ENCODE data around the gene TAF4. TPM values are rescaled to one million over a fixed set of nuclear protein-coding genes. Genes with fewer than 3 reads are reported as not detected.
"Not testable (repeated sequence)": the region's sequence is repeated elsewhere in the genome, so short reads cannot be mapped to it uniquely, and the experiment has no call there.

Gene TAF4
- total RNA-seq, 2 donors from 2014 or later = 16.3 to 22.0 TPM

DNA sequence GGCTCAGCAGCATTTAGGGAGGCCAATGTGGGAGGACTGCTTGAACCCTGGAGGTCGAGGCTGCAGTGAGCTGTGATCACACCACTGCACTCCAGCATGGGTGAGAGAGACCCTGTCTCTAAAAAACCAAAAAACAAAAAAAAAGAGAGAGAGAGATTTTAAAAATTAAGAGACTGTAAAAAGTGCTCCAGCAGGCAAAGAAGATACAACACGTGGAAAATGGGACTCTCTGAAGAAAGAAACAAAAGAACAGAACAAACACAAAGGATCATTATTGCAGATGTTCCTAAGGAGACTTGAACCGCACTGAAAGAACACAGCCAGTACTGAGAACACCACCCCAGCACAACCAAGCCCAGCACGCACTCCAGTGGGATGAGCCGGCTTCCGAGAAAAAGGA is 74.2 kb downstream of the TAF4 start:
- no peak for DNase-seq (ENCODE audit: low spot score in 2 of 2)
- H3K27ac Mint-ChIP-seq = peak overlapping the region in 1 of 2 donors; percentile 82

DNA sequence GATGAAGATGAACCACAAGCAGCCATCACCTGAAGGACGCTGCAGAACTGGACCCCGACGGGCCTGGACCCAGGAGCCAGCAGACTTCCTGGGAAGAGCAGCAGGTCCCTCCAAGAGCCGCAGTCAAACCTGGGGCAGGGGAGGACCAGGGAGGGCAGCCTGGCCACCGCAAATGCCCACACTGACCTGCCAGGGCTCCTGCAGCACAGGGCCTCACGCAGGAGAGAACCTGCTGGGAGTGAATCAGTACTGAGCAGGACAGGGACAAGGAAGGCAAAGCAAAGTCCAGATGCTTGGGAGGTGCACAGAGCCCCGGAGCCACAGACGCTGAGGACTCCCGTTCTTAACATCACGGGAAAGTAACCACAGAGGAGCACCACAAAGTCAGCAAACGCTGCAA is 75.2 kb downstream of the TAF4 start:
- peak overlapping the region in 1 of 2 donors; percentile 55 for H3K27ac Mint-ChIP-seq
- no peak for ATAC-seq
- DNase-seq (ENCODE audit: low spot score in 2 of 2) = no peak
- H3K36me3 Mint-ChIP-seq = peaks cover 72 to 79% of the 10 kb centered on the region in 2 donors
- H3K9me3 Mint-ChIP-seq = peaks cover 12 to 28% of the 10 kb centered on the region in 2 donors

More for the DNA sequence above, 74.2 kb downstream of the TAF4 start:
- ATAC-seq = no peak
- peaks cover 12 to 28% of the 10 kb centered on the region in 2 donors for H3K9me3 Mint-ChIP-seq
- peaks cover 79 to 83% of the 10 kb centered on the region in 2 donors for H3K36me3 Mint-ChIP-seq

DNA sequence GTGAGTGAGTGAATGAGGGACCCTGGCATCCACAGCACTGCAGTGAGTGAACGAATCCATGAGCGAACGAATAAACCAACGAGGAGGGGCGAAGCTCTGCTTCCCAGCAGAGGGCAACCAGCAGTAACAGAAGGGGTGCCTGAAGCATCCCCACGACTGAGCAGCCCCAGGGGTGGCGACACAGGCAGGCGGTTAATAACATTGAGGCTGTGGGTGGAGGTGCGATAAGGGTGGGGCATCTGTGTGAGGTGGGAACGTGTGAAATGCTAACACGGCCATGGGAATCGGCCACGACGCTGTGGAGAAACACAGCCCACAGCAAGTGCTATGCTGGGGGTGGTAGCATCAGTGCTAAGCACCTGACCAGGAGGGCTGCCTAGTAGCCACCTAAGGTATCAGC is 75.9 kb downstream of the TAF4 start:
- H3K36me3 Mint-ChIP-seq = peaks cover 65 to 72% of the 10 kb centered on the region in 2 donors

DNA sequence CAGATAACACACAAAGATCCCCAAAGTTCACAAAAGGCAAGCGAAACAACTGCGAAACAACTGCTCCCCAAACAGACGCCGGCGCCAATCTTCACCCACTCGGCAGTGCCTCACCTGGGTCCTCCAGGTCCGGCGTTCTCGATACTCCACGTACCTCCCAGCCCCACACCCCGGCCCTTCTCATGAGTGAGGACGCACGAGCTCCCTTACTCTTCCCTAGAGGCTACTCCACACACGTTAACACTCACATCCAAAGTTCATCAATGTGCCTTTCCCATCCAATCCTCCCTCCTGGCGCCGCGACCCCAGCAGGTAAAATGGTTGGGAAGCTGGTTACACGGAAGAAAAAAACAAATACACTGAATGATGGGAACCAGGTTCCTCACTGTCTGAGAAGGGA is 77.0 kb downstream of the TAF4 start:
- Mint-ChIP-seq H3K36me3 (peaks cover 61 to 72% of the 10 kb centered on the region in 2 donors), H3K27ac (no peak overlapping the region), H3K9me3 (peaks cover 12 to 24% of the 10 kb centered on the region in 2 donors)
- no peak for DNase-seq (ENCODE audit: low spot score in 2 of 2)
- no peak for ATAC-seq

More for the DNA sequence above, 75.9 kb downstream of the TAF4 start:
- Mint-ChIP-seq H3K9me3 (peaks cover 12 to 28% of the 10 kb centered on the region in 2 donors), H3K27ac (no peak overlapping the region)
- DNase-seq (ENCODE audit: low spot score in 2 of 2) = no peak
- ATAC-seq = no peak

DNA sequence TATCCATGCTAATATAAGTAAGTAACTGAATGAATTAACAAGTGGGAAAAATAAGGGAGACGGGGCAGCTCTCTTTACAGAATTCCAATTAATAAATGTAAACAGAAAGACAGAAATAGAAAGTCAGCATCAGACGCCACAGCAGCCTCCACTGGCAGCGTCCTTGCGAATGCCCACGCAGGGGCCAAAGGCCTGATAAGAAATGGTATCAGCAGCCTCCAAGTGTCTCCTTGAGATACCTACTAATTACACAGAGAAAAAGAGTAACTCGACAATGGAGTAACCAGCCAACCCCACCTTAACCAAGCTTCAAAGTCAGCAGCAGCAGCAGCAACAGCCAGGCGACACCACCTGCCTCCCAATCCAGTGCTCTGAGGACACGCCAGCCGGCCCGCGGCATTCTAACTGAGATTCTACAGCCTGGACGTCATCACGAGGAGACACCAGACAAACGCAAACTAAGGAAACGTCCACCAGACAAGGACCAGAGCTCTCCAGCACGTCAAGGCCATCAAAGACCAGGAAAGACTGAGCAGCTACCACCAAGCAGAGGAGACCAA is 78.8 kb downstream of the TAF4 start:
- DNase-seq (ENCODE audit: low spot score in 2 of 2) (no peak), ATAC-seq (no peak)
- Mint-ChIP-seq H3K36me3 (peaks cover 49 to 55% of the 10 kb centered on the region in 2 donors), H3K9me3 (peaks cover 7 to 10% of the 10 kb centered on the region in 2 donors), H3K27ac (no peak overlapping the region)

DNA sequence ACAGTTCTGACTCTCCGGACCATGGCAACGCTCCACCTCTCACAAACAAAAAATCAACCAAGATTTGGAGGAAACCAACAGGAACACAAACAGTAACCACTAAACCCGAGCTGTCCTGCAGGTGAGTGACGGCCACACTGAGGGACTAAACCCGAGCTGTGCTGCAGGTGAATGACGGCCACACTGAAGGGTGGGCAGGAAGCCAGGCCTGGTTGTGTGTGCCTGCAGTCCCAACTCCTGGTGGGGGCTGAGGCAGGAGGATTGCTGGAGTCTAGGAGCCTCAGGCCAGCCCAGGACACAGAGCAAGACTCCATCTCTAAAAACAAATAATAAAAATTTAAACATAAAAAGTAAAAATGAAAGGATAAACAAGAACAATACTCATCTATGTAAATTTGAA is 80.6 kb downstream of the TAF4 start:
- Mint-ChIP-seq H3K36me3 (peaks cover 38 to 46% of the 10 kb centered on the region in 2 donors), H3K9me3 (peaks cover 4 to 8% of the 10 kb centered on the region in 2 donors), H3K27ac (no peak overlapping the region)
- ATAC-seq = no peak
- no peak for DNase-seq (ENCODE audit: low spot score in 2 of 2)

DNA sequence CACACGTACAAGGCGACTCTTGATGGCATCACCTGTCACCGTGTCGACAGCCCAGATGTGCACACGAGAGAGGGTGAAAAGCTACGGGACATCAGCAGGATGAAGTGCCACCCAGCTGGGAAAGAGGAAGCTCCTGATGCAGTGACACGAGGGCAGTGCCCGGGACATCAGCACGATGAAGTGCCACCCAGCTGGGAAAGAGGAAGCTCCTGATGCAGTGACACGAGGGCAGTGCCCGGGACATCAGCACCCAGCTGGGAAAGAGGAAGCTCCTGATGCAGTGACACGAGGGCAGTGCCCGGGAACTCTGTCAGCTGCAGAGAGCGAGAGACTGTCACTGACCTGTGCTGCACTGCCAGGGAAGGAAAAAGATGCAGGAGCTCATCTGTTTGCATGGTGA is 81.2 kb downstream of the TAF4 start:
- H3K36me3 Mint-ChIP-seq = peaks cover 31 to 44% of the 10 kb centered on the region in 2 donors
- H3K27ac Mint-ChIP-seq; H3K9me3 Mint-ChIP-seq; ATAC-seq; DNase-seq (ENCODE audit: low spot score in 2 of 2): not testable (repeated sequence)

DNA sequence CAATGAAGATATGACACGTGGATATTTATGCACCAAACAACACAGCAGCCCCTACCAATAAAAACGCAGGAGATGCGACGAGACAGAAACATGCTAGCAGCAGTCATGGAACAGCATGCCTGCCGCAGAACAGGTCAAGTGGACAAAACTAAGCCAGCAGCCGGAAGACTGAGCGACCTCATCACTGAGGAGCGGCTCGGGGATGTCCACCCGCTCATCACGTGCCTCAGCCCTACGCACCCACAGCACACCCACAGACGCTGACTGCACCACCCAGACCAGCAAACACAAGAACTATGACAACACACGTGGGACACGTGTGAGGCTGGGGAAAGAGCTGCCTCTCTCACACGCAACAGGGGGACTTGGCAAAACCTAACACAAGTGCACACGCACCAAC is 81.7 kb downstream of the TAF4 start:
- DNase-seq (ENCODE audit: low spot score in 2 of 2) (no peak), ATAC-seq (no peak)
- Mint-ChIP-seq H3K27ac (no peak overlapping the region), H3K9me3 (peaks cover 4 to 8% of the 10 kb centered on the region in 2 donors), H3K36me3 (peaks cover 29 to 41% of the 10 kb centered on the region in 2 donors)

DNA sequence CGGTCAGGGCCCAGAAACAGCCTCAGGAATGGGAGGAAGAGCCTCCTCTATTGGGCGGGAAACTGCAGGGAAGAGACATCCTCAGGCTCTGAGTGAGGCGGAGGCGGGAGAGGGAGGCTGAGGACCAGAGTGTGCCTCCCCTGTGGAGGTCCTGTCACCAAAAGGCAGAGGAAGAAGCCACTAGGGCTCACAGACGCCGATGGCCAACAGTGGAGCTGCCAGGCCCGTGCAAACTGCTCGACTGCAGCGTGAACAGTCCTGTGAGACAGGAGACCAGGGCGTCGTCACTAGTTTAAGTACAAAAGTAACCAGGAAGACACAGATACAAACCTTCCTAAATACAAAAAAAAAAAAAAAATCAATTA is 82.7 kb downstream of the TAF4 start:
- Mint-ChIP-seq H3K27ac (no peak overlapping the region), H3K9me3 (peaks cover 4 to 8% of the 10 kb centered on the region in 2 donors), H3K36me3 (peaks cover 28 to 36% of the 10 kb centered on the region in 2 donors)
- DNase-seq (ENCODE audit: low spot score in 2 of 2) (no peak), ATAC-seq (no peak)

DNA sequence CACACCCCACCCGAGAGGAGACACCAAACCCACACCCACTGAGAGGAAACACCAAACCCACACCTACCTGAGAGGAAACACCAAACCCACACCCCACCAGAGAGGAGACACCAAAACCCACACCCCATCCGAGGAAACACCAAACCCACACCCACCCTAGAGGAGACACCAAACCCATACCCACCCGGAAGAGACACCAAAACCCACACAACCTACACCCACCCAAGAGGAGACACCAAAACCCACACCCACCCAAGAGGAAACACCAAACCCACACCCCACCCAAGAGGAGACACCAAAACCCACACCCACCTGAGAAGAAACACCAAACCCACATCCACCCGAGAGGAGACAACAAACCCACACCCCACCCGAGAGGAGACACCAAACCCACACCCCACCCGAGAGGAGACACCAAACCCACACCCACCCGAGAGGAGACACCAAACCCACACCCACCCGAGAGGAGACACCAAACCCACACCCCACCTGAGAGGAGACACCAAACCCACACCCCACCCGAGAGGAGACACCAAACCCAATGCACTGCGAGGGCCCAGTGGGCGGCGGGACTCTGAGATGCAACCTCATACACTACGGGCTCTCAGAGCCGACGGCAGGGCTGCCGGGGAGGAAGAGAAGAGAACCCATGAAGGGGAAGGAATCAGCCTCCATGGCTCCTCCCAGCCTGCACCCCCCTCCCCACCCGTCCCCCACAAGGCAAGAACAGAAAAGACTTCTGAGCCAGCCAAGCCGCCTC is 83.3 kb downstream of the TAF4 start:
- Mint-ChIP-seq H3K9me3 (peaks cover 4 to 8% of the 10 kb centered on the region in 2 donors), H3K36me3 (peaks cover 23 to 31% of the 10 kb centered on the region in 2 donors), H3K27ac (peak overlapping the region; percentile 15 to 41)
- no peak for DNase-seq (ENCODE audit: low spot score in 2 of 2)
- no peak for ATAC-seq

DNA sequence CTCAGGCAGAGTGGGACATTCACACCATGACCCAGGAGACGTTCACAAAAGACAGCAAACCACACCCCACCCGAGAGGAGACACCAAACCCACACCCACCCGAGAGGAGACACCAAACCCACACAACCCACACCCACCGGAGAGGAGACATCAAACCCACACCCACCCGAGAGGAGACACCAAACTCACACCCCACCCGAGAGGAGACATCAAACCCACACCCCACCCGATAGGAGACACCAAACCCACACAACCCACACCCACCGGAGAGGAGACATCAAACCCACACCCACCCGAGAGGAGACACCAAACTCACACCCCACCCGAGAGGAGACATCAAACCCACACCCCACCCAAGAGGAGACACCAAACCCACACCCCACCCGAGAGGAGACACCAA is 84.0 kb downstream of the TAF4 start:
- not testable (repeated sequence) for DNase-seq (ENCODE audit: low spot score in 2 of 2); ATAC-seq; H3K9me3 Mint-ChIP-seq
- H3K36me3 Mint-ChIP-seq = peaks cover 16 to 25% of the 10 kb centered on the region in 2 donors
- H3K27ac Mint-ChIP-seq = peak overlapping the region in 1 of 2 donors; percentile 43

DNA sequence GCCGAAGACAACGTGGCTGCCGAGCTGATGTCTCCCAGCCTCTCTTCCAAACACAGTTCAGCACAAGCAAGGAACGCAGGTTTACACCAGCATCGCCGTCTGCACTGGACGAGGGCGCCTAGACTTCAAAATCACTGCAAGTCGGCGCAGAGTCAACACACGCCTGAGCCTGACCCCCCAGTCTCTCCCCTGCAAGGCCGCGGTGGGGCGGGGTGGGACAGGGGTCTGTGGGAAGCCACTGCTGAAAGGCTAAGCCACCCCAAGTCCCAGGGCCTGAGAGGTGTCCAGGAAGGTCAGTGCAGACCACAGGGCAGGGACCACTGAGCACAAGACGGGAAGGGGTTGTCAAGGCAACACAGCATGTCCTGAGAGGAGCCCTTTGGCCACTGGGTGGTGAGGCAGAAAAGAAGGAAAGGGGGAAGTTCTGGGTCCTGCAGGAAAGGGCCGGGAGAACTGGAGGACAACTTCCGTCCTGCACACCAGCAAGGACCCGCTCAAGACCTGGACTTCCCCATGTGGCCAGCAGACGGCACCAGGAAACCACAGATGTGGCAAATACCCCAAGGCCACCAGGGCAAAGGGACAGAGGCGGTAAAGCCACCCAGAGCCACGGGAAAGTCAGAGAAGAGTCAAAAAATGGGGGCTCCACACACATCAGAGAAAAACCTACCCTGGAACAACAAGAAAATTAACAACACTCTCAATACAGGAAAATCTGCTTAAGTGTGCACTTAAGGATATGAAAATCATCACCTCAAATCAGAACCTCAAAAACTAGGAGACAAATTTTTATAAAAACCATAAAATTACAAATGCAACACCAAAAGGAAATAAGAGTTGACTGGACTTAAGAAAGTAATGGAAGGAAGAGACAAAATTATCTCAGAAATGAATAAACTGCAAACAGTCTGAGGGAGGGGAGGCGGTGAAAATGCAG is 84.8 kb downstream of the TAF4 start:
- DNase-seq (ENCODE audit: low spot score in 2 of 2) (no peak), ATAC-seq (no peak)
- Mint-ChIP-seq H3K9me3 (peaks cover 0 to 8% of the 10 kb centered on the region in 2 donors), H3K36me3 (peaks cover 12 to 25% of the 10 kb centered on the region in 2 donors), H3K27ac (peak overlapping the region; percentile 11 to 43)

DNA sequence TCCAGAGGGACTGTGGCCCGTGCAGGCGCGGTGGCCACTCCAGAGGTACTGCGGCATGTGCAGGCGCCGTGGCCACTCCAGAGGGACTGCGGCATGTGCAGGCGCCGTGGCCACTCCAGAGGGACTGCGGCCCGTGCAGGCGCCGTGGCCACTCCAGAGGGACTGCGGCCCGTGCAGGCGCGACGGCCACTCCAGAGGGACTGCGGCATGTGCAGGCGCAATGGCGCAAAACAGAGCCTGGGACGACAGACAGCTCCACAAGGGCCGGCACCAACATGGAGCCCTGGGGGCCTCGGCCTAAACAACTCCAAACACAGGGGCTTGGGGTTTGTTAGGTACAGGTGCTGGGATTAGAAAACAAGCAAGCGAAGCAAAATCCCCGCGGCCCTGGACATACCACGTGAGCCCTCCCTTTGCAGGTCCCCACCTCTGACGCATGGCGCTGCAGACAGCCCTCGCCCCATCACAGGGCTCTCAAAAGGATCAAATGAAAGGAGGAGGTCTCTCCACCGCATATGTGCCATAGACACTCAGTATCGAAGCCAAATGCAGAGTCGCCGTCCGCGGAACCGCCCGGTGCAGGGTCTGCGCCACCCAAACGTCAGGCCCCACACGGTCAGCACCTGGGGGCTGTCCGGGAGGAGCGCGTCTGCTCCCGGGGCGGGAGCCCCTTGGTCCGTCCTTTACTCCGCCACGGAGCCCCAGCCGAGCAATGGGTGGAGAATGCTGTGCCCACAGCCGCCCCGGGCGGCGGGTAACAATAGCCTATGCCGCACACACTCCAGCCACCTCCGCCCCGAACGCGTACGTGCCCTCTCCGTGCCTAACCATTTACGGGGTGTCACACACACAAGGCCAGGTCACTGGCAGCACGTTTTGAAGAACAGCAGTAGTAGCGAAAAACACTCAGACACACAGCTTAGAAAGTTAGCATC is 85.7 kb downstream of the TAF4 start:
- DNase-seq (ENCODE audit: low spot score in 2 of 2) (no peak), ATAC-seq (no peak)
- H3K27ac Mint-ChIP-seq = no peak overlapping the region
- peaks cover 0 to 8% of the 10 kb centered on the region in 2 donors for H3K9me3 Mint-ChIP-seq
- H3K36me3 Mint-ChIP-seq = peaks cover 12 to 25% of the 10 kb centered on the region in 2 donors

DNA sequence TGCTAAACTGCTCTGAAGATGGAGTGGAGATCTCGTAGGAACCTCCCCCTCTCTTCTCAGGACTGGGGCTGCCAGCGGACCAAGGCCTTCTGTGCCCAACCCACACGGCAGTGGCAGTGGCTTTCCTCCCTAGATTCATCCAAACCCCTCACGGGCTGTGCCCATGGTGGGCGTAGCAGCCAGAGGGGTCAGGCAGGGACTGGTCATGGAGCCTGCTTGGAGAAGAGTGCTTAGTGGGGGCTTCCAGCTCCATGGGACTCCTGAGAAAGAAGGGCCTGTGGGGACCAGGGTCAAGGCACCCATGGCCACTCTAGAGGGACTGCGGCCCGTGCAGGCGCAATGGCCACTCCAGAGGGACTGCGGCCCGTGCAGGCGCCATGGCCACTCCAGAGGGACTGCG is 86.6 kb downstream of the TAF4 start:
- H3K9me3 Mint-ChIP-seq = peaks cover 0 to 8% of the 10 kb centered on the region in 2 donors
- peaks cover 6 to 22% of the 10 kb centered on the region in 2 donors for H3K36me3 Mint-ChIP-seq
- H3K27ac Mint-ChIP-seq = no peak overlapping the region
- DNase-seq (ENCODE audit: low spot score in 2 of 2) (no peak), ATAC-seq (no peak)

DNA sequence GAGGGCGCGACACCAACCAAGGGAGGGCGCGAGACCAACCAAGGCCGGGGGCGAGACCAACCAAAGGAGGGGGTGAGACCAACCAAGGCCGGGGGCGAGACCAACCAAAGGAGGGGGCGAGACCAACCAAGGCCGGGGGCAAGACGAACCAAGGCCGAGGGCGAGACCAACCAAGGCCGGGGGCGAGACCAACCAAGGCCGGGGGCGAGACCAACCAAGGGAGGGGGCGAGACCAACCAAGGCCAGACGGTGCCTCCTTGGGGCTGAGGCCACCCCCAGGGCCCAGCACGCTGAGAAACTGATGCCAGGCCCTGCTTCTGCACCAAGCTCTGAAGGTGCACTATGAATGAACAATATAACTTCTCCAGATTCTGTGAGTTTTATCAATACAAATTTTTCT is 87.2 kb downstream of the TAF4 start:
- Mint-ChIP-seq H3K27ac (no peak overlapping the region), H3K9me3 (peaks cover 0 to 8% of the 10 kb centered on the region in 2 donors), H3K36me3 (peaks cover 3 to 19% of the 10 kb centered on the region in 2 donors)
- DNase-seq (ENCODE audit: low spot score in 2 of 2) (no peak), ATAC-seq (no peak)

DNA sequence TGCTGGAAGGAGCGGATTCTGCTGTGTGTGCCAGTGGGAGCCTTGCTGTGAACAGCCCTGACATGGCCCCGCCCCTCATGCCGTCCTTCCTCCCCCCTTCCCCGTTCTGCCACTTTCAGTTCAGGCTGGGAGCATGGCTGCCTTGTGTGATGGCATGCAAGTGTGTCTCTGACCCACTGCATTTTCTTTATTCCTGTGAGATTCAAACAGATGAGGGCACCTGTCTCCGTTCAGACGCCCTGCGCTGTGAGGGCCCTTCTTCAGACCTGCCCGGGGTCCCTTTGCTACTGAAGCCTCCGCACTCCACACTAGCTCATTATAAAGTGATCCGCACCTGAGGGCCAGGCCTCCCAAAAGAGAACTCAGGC is 88.3 kb downstream of the TAF4 start:
- DNase-seq (ENCODE audit: low spot score in 2 of 2) (no peak), ATAC-seq (no peak)
- Mint-ChIP-seq H3K9me3 (peaks cover 0 to 8% of the 10 kb centered on the region in 2 donors), H3K27ac (no peak overlapping the region), H3K36me3 (peaks cover 14 to 26% of the 10 kb centered on the region in 2 donors)

All from activated naive CD4-positive, alpha-beta T cell treated with anti-CD3 and anti-CD28 coated beads, Interleukin-2, amount 50 U/mL, for 72 hours (primary cell).